Measurements from ENCODE around the gene MED25. TPM values are rescaled to one million over a fixed set of nuclear protein-coding genes. Genes with fewer than 3 reads are reported as not detected.

MED25 gene
- total RNA-seq, 1 experiment from 2014 or later = 81.2 TPM

- ATAC-seq (no peak), DNase-seq (ENCODE audit: low spot score) (no peak)
- H3K9me3 Mint-ChIP-seq = no peaks in the 10 kb centered on the region
- peaks cover 39% of the 10 kb centered on the region for H3K36me3 Mint-ChIP-seq
- H3K27ac Mint-ChIP-seq = no peak overlapping the region
- CTCF ChIA-PET = no interaction called here
- POLR2A ChIA-PET = no interaction called here
- H3K4me1 Mint-ChIP-seq = no peaks in the 10 kb centered on the region
- TF ChIP-seq OVOL2 (CRISPR knock-in tag; IDR thresholded peaks at IDR 0.05; ENCODE audit: borderline replicate concordance) = no peak
- no peak for TF ChIP-seq ATF2 (CRISPR knock-in tag; IDR thresholded peaks at IDR 0.05; ENCODE audit: borderline replicate concordance, low read depth)
- no peak for TF ChIP-seq CTCF (IDR thresholded peaks at IDR 0.05)
- TF ChIP-seq ZNF396 (CRISPR knock-in tag; IDR thresholded peaks at IDR 0.05; ENCODE audit: borderline replicate concordance) = no peak
- TF ChIP-seq ZBTB43 (CRISPR knock-in tag; IDR thresholded peaks at IDR 0.05) = no peak
- no peak for TF ChIP-seq FOXP4 (CRISPR knock-in tag; IDR thresholded peaks at IDR 0.05)
- no peak for TF ChIP-seq AR (CRISPR knock-in tag; IDR thresholded peaks at IDR 0.05)
- no peak for TF ChIP-seq RORB (CRISPR knock-in tag; IDR thresholded peaks at IDR 0.05)
- TF ChIP-seq TP53 (CRISPR knock-in tag; IDR thresholded peaks at IDR 0.05) = no peak
- no peak for TF ChIP-seq PREB (CRISPR knock-in tag; IDR thresholded peaks at IDR 0.05; ENCODE audit: borderline replicate concordance)
- TF ChIP-seq HMGA2 (CRISPR knock-in tag; IDR thresholded peaks at IDR 0.05) = no peak
- TF ChIP-seq ZNF532 (CRISPR knock-in tag; IDR thresholded peaks at IDR 0.05; ENCODE audit: borderline replicate concordance) = no peak
- no peak for TF ChIP-seq ZNF121 (CRISPR knock-in tag; IDR thresholded peaks at IDR 0.05)
- no peak for TF ChIP-seq ATF3 (CRISPR knock-in tag; conservative IDR thresholded peaks at IDR 0.05)
- TF ChIP-seq MAX (CRISPR knock-in tag; IDR thresholded peaks at IDR 0.05) = no peak
- no peak for TF ChIP-seq SMAD4 (CRISPR knock-in tag; IDR thresholded peaks at IDR 0.05)
- TF ChIP-seq ZNF138 (CRISPR knock-in tag; conservative IDR thresholded peaks at IDR 0.05) = no peak
- no peak for TF ChIP-seq ZBTB21 (CRISPR knock-in tag; IDR thresholded peaks at IDR 0.05; ENCODE audit: borderline replicate concordance)
- no peak overlapping the region for H3K4me3 Mint-ChIP-seq
- H3K27me3 Mint-ChIP-seq (ENCODE audit: low read depth) = no peaks in the 10 kb centered on the region
Measured at GRCh38 chr19:49839713-49840112, 21.6 kb downstream of the MED25 start.

All from WTC11 (cell line).